ENCODE data around the gene NANS.
A peak's percentile ranks its signal among the peaks of the same experiment; 100 is the strongest.
"Not testable (repeated sequence)": the region's sequence is repeated elsewhere in the genome, so short reads cannot be mapped to it uniquely, and the experiment has no call there.

The NANS gene

DNA sequence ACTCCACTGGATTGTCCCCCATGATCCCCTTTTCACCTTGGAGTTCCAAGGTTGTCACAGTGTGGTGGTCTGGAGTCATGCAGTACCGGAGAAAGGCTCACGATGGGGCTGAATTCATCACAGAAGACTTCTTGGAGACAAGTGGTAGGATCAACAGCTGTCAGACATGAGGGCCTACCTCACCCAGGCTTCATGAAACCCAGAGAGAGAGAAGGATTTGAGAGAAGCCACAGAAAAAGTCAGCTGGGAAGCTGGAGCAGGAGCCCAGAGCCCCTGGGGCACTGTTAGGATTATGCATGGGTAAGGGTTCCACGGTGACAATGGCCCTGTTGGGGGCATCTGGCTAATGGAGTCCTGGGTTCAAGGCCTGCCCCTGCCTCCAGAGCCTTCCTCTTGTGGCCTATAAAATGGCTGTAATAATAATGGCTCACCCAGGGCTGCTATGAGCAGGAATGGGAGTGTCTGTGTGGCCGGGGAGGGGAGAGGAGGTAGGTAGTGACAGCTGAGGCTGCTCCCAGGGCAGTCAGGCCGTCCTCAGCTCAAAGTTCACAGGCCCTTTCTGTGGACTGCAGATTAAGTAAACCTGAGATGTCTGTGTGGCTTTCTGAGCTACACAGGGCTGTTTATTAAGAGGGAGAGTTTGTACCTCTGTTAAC, 61.6 kb downstream of the NANS start:
- Histone ChIP-seq H3K27me3 (ENCODE audit: insufficient read depth, insufficient read length) (no peaks in the 10 kb centered on the region), H3K36me3 (ENCODE audit: insufficient read depth, insufficient read length, low read length) (peaks cover 26% of the 10 kb centered on the region), H3K9me3 (ENCODE audit: insufficient read depth, low read length) (no peaks in the 10 kb centered on the region), H3K9ac (ENCODE audit: insufficient read length, low read depth) (peak overlapping the region; percentile 89), H3K4me3 (ENCODE audit: insufficient read length, low read depth) (peak overlapping the region; percentile 68), H3K4me1 (ENCODE audit: insufficient read depth, insufficient read length) (peaks cover 3% of the 10 kb centered on the region)
- DNase-seq (ENCODE audit: low read depth, low spot score) = no peak
- TF ChIP-seq ZNF274 (IDR thresholded peaks at IDR 0.05; ENCODE audit: low read depth, low read length) (no peak), YY1 (IDR thresholded peaks at IDR 0.05; ENCODE audit: insufficient read depth, insufficient read length) (no peak), SUZ12 (IDR thresholded peaks at IDR 0.05; ENCODE audit: extremely low read depth, insufficient read depth, insufficient read length) (no peak)

- no peaks in the 10 kb centered on the region for H3K9me3 ChIP-seq (ENCODE audit: insufficient read depth, low read length)
- peaks cover 26% of the 10 kb centered on the region for H3K36me3 ChIP-seq (ENCODE audit: insufficient read depth, insufficient read length, low read length)
- H3K4me3 ChIP-seq (ENCODE audit: insufficient read length, low read depth) = peak within 1 kb of the TSS; percentile 68
- H3K27me3 ChIP-seq (ENCODE audit: insufficient read depth, insufficient read length) = no peaks in the 10 kb centered on the region
- H3K4me1 ChIP-seq (ENCODE audit: insufficient read depth, insufficient read length) = peaks cover 3% of the 10 kb centered on the region
- peak within 1 kb of the TSS; percentile 89 for H3K9ac ChIP-seq (ENCODE audit: insufficient read length, low read depth)
- DNase-seq (ENCODE audit: low read depth, low spot score) = no peak
- TF ChIP-seq YY1 (IDR thresholded peaks at IDR 0.05; ENCODE audit: insufficient read depth, insufficient read length) (no peak), ZNF274 (IDR thresholded peaks at IDR 0.05; ENCODE audit: low read depth, low read length) (no peak), SUZ12 (IDR thresholded peaks at IDR 0.05; ENCODE audit: extremely low read depth, insufficient read depth, insufficient read length) (no peak)
Observed at GRCh38 chr9:98118640-98119601, 62.4 kb downstream of the NANS start, which contains the start of gene TRIM14. Gene TRIM14, minus strand, starts transcription at chr9:98119222. Its CDS starts 34 bp downstream, at chr9:98119188.

DNA sequence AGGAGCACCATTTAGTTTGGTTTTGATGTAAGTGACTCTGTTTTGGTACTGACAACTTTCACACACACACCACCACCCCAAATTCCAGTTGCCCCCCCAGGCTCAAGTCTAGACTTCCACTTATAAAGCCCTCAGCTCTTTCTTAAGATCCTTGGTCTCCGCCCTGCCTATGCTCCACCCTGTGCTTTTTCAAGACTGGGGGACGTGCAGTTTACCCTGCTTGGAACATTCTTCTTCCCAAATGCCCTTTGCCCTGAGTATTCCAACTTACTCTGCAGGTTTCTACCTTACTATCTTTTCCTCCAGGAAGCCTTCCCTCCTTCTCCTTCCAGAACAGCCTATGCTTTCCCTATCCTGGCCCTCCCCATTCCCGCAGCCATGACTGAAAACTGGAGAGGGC, 63.9 kb downstream of the NANS start:
- no peak for TF ChIP-seq ZNF274 (IDR thresholded peaks at IDR 0.05; ENCODE audit: low read depth, low read length)
- no peak for TF ChIP-seq YY1 (IDR thresholded peaks at IDR 0.05; ENCODE audit: insufficient read depth, insufficient read length)
- TF ChIP-seq SUZ12 (IDR thresholded peaks at IDR 0.05; ENCODE audit: extremely low read depth, insufficient read depth, insufficient read length) = no peak
- DNase-seq (ENCODE audit: low read depth, low spot score) = no peak
- peaks cover 3% of the 10 kb centered on the region for H3K4me1 ChIP-seq (ENCODE audit: insufficient read depth, insufficient read length)

DNA sequence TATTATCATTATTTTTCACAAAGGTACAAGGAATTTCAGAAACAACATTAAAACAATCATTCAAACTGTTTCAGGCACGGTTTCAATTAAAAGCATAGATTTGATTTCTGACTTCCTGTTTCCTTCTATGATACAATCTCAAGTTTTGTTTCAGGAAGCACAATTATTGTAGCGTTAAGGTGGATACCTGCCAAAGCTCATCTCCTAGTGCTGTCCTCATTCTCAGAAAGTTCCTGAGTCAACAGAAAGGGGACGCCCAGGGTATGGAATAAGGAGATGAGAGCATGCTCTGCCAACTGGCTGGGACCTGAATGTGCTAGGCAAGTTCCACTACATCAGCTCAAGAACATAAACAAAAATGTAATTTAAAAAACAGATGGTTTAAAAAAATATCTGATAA, 64.5 kb downstream of the NANS start:
- H3K9me3 ChIP-seq (ENCODE audit: insufficient read depth, low read length) = no peaks in the 10 kb centered on the region
- H3K4me3 ChIP-seq (ENCODE audit: insufficient read length, low read depth) = no peak overlapping the region
- TF ChIP-seq YY1 (IDR thresholded peaks at IDR 0.05; ENCODE audit: insufficient read depth, insufficient read length) (no peak), SUZ12 (IDR thresholded peaks at IDR 0.05; ENCODE audit: extremely low read depth, insufficient read depth, insufficient read length) (no peak), ZNF274 (IDR thresholded peaks at IDR 0.05; ENCODE audit: low read depth, low read length) (no peak)
- DNase-seq (ENCODE audit: low read depth, low spot score) = no peak
- peaks cover 35% of the 10 kb centered on the region for H3K36me3 ChIP-seq (ENCODE audit: insufficient read depth, insufficient read length, low read length)
- peaks cover 3% of the 10 kb centered on the region for H3K4me1 ChIP-seq (ENCODE audit: insufficient read depth, insufficient read length)
- no peak overlapping the region for H3K9ac ChIP-seq (ENCODE audit: insufficient read length, low read depth)
- no peaks in the 10 kb centered on the region for H3K27me3 ChIP-seq (ENCODE audit: insufficient read depth, insufficient read length)

More for the DNA sequence above, 63.9 kb downstream of the NANS start:
- Histone ChIP-seq H3K4me3 (ENCODE audit: insufficient read length, low read depth) (no peak overlapping the region), H3K27me3 (ENCODE audit: insufficient read depth, insufficient read length) (no peaks in the 10 kb centered on the region), H3K36me3 (ENCODE audit: insufficient read depth, insufficient read length, low read length) (peaks cover 40% of the 10 kb centered on the region), H3K9ac (ENCODE audit: insufficient read length, low read depth) (peak overlapping the region; percentile 53), H3K9me3 (ENCODE audit: insufficient read depth, low read length) (no peaks in the 10 kb centered on the region)

- H3K4me3 ChIP-seq (ENCODE audit: insufficient read length, low read depth); H3K9me3 ChIP-seq (ENCODE audit: insufficient read depth, low read length); H3K27me3 ChIP-seq (ENCODE audit: insufficient read depth, insufficient read length); H3K9ac ChIP-seq (ENCODE audit: insufficient read length, low read depth); DNase-seq (ENCODE audit: low read depth, low spot score); H3K4me1 ChIP-seq (ENCODE audit: insufficient read depth, insufficient read length): not testable (repeated sequence)
- H3K36me3 ChIP-seq (ENCODE audit: insufficient read depth, insufficient read length, low read length) = peaks cover 54% of the 10 kb centered on the region
Observed at GRCh38 chr9:98124091-98124490, 67.6 kb downstream of the NANS start.

DNA sequence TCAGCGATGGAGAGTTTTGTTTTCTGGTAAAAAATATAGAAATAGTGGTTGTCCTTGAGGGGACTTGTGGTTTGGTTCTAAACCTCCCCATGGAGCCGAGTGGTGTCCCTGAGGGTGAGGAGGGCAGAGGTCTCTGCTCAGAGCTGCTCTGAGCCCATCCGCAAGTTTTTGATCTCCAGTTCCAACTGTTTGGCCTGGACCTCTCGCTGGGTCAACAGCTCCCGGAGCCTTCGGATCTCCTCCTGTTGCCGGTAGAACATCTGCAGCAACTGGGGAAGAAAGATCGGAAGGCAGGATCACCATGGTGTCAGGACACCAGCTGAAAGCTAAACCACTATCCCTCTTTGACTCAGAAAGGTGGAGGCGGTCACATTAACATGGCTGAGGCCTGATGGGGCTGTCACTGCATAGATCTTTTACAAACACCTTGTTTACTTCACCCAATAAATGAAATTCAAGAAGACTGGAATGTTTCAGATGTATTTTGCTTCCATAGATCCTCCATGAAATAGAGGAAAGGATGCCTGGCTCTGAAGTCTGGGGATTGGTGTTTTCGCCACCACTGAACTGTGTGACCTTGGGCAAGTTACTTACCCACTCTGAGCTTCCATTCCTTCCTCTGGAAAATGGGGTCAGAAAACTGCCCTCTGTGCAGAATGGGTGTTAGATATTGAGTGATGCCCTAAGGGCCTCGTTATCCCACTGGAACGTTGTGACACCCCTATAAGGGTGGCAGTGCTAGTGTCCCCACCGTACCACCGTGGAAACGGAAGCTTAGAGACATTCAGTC, 68.3 kb downstream of the NANS start:
- no peak overlapping the region for H3K4me3 ChIP-seq (ENCODE audit: insufficient read length, low read depth)
- H3K4me1 ChIP-seq (ENCODE audit: insufficient read depth, insufficient read length) = peaks cover 6% of the 10 kb centered on the region
- H3K27me3 ChIP-seq (ENCODE audit: insufficient read depth, insufficient read length) = no peaks in the 10 kb centered on the region
- peaks cover 55% of the 10 kb centered on the region for H3K36me3 ChIP-seq (ENCODE audit: insufficient read depth, insufficient read length, low read length)
- DNase-seq (ENCODE audit: low read depth, low spot score) = no peak
- no peak overlapping the region for H3K9ac ChIP-seq (ENCODE audit: insufficient read length, low read depth)
- H3K9me3 ChIP-seq (ENCODE audit: insufficient read depth, low read length) = no peaks in the 10 kb centered on the region
- TF ChIP-seq SUZ12 (IDR thresholded peaks at IDR 0.05; ENCODE audit: extremely low read depth, insufficient read depth, insufficient read length) = no peak
- TF ChIP-seq ZNF274 (IDR thresholded peaks at IDR 0.05; ENCODE audit: low read depth, low read length) = no peak
- no peak for TF ChIP-seq YY1 (IDR thresholded peaks at IDR 0.05; ENCODE audit: insufficient read depth, insufficient read length)

Data from NT2/D1 (cell line).